Caki2 (cell line): ENCODE results near the gene TRMT61B. TPM values are rescaled to one million over a fixed set of nuclear protein-coding genes. Genes with fewer than 3 reads are reported as not detected.

Experiments
- DNase-seq: peaks from one replicate; pipeline ENCODE4 v3.0.0-alpha.2; 2015; ENCODE audit warnings: low read depth
- in situ Hi-C: cut with HindIII; loops from 2 replicates; pipeline ENCODE4 v1.10.0; 2016; ENCODE audit warnings: low sequenced_read_pairs, low pct_unique_long_range_greater_than_20kb, mixed read lengths
- total RNA-seq: library from RNA; depleted of rRNA; stranded (reverse); fragments of >200 nt; shearing (Covaris generic); gene quantifications from 2 replicates; pipeline ENCODE4 v1.2.3, GENCODE V29; 2014; ENCODE audit warnings: low replicate concordance

Gene TRMT61B
- total RNA-seq, 1 experiment from 2014 or later: 19.7 TPM

DNA sequence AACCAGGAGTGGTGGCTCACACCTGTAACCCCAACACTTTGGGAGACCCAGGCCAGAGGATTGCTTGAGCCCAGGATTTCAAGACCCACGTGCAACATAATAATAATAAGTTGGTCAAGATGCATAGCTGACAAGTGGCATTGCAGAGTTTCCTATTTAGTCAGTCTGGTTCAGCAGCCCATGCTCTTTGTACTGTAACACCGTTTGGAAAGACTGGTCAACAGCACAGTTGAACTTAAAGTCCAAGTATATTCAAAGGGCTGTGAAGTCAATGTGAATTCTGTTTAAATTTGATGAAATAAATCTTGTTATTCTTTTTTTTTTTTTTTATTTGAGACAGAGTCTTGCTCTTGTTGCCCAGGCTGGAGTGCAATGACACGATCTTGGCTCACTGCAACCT, 1.5 kb upstream of the TRMT61B start:
- in situ Hi-C loops: no loop called here
- DNase-seq: no peak

GRCh38 chr2:28869494-28870145, 489 bp downstream of the TRMT61B start:
- in situ Hi-C loops: no loop called here
- no peak for DNase-seq

- no peak for DNase-seq
- in situ Hi-C loops: no loop called here
Observed at GRCh38 chr2:28868611-28869010, 1.5 kb downstream of the TRMT61B start.

DNA sequence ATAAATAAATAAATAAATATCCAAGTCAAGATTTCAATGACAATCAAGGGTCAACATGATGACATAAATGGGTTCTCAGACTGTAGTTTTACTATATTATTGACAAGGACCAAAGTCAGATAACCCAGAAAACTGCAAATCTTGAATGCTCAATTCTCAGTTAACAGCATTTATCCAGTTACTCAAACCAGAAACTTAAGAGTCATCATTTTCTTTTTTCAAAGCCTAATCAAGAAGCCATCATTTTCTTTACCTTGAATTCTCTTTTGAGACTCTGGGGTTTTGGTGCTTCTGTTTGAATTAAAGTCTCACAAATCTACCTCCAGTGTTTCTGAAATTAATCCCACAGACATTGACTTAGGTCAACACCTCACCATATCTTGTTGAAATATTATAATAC, 14.1 kb downstream of the TRMT61B start:
- in situ Hi-C loops: no loop called here
- DNase-seq: no peak

DNA sequence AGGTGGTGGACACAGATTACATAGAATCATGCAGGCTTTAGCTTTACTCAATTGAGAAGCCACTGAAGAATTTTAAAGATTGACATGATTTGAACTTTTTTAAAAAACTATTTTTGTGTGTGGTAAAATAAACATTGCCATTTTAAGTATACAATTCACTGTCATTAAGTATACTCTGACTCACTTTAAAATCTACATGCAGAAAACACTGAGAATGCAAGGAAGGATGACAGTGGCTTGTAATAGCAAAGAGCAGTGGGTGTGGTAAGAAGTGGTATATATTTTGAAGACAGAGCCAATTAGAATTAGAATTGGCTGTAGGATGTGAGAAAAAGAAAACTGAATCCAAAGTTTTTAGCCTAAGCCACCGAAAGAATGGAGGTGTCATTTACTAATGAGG, 14.9 kb downstream of the TRMT61B start:
- in situ Hi-C loops: no loop called here

GRCh38 chr2:28842042-28842441, 28.1 kb downstream of the TRMT61B start:
- in situ Hi-C loops: no loop called here
- no peak for DNase-seq

More for the DNA sequence above, 14.9 kb downstream of the TRMT61B start:
- no peak for DNase-seq

DNA sequence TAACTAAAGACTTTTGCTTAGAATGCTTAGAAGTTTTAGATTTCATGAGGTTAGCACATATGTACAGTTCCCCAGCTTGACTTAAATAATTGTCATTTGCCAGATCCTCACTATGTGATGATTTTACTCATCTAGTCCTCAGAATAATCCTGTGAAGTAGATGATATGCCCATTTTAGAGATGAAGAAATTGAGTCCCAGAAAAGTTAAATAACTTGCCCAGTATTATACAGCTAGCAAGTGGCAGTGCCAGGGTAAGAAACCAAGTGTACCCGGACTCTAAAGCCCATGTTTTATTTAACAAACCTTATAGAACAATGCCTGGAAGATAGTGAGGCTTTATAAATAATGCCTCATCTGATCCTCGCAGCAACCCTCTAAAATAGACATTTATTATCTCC, 31.1 kb downstream of the TRMT61B start:
- no peak for DNase-seq
- in situ Hi-C loops: no loop called here

DNA sequence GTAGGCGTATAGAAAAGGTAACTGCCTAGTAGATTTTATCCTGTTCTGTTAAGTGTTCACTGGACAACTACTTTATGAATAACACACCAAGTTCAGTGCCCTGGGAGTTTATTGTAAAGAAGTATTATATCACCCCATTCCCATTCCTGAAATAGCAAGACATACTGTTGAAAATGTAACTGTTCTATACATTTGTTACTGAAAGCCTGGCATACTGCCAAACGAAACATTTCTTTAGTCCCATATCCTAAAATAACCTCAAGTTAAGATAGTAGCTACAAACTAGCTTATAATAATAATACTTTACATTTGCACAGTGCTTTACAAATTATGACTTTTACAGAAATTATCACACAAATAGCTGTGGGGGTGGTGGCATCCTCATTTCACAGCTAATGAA, 34.3 kb downstream of the TRMT61B start:
- in situ Hi-C loops: no loop called here
- no peak for DNase-seq

DNA sequence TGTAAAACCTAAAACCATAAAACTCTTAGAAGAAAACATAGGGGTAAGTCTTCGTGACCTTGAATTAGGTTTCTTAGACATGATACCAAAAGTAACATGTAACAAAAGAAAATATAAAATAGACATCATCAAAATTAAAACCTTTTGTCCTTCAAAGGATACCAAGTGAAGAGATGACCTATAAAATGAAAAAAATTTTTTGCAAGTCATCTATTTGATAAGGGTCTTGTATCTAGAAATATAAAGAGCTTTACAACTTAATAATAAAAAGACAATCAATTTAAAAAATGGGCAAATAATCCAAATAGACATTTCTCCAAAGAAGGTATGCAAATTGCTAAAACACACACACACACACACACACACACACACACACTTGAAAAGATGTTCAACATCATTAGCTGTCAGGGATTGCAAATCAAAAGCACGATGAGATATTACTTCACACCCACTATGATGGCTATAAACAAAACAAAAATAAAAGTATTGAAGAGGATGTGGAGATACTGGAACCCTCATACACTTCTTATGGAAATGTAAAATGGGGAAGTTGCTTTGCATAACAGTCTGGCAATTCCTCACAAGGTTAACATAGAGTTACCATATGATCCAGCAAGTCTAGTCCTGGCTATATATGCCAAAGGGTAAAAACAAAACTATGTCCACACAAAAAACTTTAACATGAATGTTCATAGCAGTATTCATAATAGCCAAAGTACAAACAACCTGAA, 36.2 kb downstream of the TRMT61B start:
- in situ Hi-C loops: no loop called here
- DNase-seq: no peak

DNA sequence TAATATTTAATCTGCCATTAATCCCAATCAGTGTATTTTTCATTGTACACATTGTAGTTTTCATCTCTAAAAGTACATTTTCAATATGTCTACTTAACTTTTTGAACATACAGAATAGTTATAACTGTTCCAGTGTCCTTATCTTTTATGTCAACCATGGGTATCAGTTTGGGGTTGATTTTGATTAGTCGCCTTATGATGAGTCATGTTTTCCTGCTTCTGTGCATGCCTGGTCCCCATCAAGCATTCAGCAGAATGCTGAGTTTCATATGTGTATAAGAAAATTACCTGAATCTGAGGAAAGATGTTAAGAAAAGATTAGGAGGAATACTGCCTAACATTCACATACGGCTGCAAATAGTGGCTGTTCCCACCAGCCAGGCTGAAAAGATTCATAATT, 41.7 kb downstream of the TRMT61B start:
- DNase-seq: no peak
- in situ Hi-C loops: no loop called here

DNA sequence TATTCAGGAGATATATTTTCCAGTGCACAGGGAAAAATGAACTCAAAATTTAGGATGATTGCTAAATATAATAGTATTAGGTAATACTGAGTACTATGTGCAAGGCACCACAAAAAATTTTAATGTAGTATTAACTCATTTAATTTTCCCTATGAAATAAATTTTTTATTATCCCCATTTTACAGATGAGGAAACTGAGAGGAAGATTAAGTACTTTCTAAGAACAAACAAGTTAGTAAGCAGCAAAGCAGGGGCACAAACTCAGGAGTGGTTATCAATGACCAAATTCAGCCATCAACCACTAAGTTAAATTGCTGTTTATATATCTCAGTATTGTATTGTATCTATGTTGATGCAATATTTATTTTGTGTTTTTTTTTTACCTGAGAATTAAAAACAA, 45.2 kb downstream of the TRMT61B start:
- in situ Hi-C loops: no loop called here
- no peak for DNase-seq

- in situ Hi-C loops: no loop called here
- no peak for DNase-seq
Observed at GRCh38 chr2:28824207-28824606, 45.9 kb downstream of the TRMT61B start.

GRCh38 chr2:28822036-28822435, 48.1 kb downstream of the TRMT61B start:
- no peak for DNase-seq
- in situ Hi-C loops: no loop called here

DNA sequence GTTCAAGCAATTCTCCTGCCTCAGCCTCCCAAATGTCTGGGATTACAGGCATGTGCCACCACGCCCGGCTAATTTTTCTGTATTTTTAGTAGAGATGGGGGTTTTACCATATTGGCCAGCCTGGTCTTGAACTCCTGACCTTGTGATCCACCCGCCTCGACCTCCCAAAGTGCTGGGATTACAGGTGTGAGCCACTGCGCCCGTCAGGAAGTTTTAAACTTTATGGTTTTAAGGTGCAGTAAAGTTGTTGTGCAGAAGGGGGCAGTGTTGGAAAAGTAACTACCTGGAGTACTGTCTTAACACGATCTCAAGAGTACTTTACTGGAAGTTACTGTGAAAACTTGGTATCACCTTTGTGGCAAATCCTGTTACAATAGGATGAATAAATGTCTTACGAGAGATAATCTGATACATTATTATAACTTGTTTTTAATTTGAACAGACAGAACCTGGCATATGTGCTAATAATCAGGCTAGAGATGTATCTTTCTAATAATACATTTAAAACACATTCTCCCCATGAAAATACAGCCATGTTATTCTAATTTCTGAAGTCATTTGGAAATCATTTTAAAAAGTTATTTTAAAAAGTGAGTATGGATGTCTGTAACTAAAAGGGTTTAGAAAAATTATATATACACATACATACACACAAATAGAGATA, 48.7 kb downstream of the TRMT61B start:
- peak; percentile 72 for DNase-seq
- in situ Hi-C loops: no loop called here

DNA sequence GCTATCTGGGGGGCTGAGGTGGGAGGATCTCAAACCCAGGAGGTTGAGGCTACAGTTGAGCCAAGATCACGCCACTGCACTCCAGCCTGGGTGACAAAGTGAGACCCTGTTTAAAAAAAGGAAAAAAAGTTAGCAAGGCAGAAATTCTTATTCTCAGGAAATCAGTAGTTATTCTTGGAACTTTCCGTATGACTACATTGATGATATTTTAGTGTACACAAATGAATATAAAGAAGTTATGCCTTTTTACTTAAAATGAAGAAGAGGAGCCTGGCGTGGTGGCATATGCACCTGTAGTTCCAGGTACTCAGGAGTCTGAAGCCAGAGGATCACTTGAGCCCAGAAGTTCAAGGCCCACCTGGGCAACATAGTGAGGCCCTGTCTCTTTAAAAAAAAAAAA, 52.1 kb downstream of the TRMT61B start:
- in situ Hi-C loops: no loop called here
- DNase-seq: no peak

GRCh38 chr2:28810384-28811285, 59.5 kb downstream of the TRMT61B start, which contains the start of gene SPDYA:
Gene SPDYA (plus strand): TSS chr2:28810834. CDS start chr2:28816015, 5,181 bp downstream.
- in situ Hi-C loops: no loop called here
- peak; percentile 72 for DNase-seq

GRCh38 chr2:28809927-28810326, 60.2 kb downstream of the TRMT61B start:
- in situ Hi-C loops: no loop called here
- no peak for DNase-seq

DNA sequence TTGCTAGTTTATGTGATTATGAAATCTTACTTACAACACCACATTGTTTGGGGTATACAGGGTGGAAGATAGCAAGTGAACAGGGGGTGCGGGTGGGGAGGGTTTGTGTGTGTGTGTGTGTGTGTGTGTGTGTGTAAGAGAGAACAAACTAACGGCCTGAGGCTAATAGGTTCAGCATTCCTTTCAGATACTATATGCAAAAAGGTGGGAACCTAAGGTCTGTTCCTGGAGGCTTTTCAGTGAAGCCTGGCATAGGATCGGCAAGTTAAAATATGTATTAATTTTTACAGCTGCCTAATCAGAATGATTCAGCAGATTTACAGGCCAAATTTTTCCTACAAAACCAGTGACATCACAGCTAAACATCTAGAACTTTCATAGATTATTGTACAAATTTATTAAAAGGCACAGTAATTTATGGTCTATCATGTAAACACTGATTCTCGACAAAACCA, 67.1 kb downstream of the TRMT61B start:
- in situ Hi-C loops: no loop called here
- DNase-seq: peak; percentile 21
